BLaER1 (cell line): ENCODE measurements around the gene FGF19.
A peak's percentile ranks its signal among the peaks of the same experiment; 100 is the strongest.

Source experiments
- H3K27ac ChIP-seq: shearing (Covaris generic); formaldehyde crosslinking; 2 replicates; pipeline ENCODE4 v1.8.1; 2022
- H3K27me3 ChIP-seq: shearing (Covaris generic); formaldehyde crosslinking; 2 replicates; pipeline ENCODE4 v1.8.1; 2022
- H3K36me3 ChIP-seq: shearing (Covaris generic); formaldehyde crosslinking; 2 replicates; pipeline ENCODE4 v1.8.1; 2022
- H3K4me1 ChIP-seq: shearing (Covaris generic); formaldehyde crosslinking; 2 replicates; pipeline ENCODE4 v1.8.1; 2022
- H3K4me2 ChIP-seq: shearing (Covaris generic); formaldehyde crosslinking; 2 replicates; pipeline ENCODE4 v1.8.1; 2022
- H3K4me3 ChIP-seq: shearing (Covaris generic); formaldehyde crosslinking; 2 replicates; pipeline ENCODE4 v1.8.1; 2022
- H3K9ac ChIP-seq: shearing (Covaris generic); formaldehyde crosslinking; 2 replicates; pipeline ENCODE4 v1.8.1; 2022
- H3K9me3 ChIP-seq: shearing (Covaris generic); formaldehyde crosslinking; 2 replicates; pipeline ENCODE4 v1.8.1; 2022
- H4K20me1 ChIP-seq: shearing (Covaris generic); formaldehyde crosslinking; 2 replicates; pipeline ENCODE4 v1.8.1; 2022
- Cebpa-rat ChIP-seq: shearing (Covaris generic); IDR thresholded peaks from 2 replicates; pipeline ENCODE4 v1.8.1; 2022

FGF19 gene

GRCh38 chr11:69686856-69687255 is 17.0 kb downstream of the FGF19 start:
- no peak overlapping the region for H3K4me2 ChIP-seq
- H3K4me1 ChIP-seq, result peaks cover 7% of the 10 kb centered on the region; the same call in 1 of the 2 replicates
- H3K27ac ChIP-seq, result no peak overlapping the region
- H3K27me3 ChIP-seq, result 0 out of 2 replicates have a peak, but pooled peaks cover 4% of the 10 kb centered on the region
- no peak overlapping the region for H3K9ac ChIP-seq
- no peaks in the 10 kb centered on the region for H3K36me3 ChIP-seq
- no peak for TF ChIP-seq Cebpa-rat
- no peaks in the 10 kb centered on the region for H4K20me1 ChIP-seq
- H3K4me3 ChIP-seq, result no peak overlapping the region
- no peaks in the 10 kb centered on the region for H3K9me3 ChIP-seq

GRCh38 chr11:69686452-69686851 is 17.4 kb downstream of the FGF19 start:
- TF ChIP-seq Cebpa-rat, result no peak
- H3K9me3 ChIP-seq, result no peaks in the 10 kb centered on the region
- no peak overlapping the region for H3K4me2 ChIP-seq
- H3K4me3 ChIP-seq, result no peak overlapping the region
- H3K27me3 ChIP-seq, result 0 out of 2 replicates have a peak, but pooled peaks cover 4% of the 10 kb centered on the region
- H3K9ac ChIP-seq, result no peak overlapping the region
- no peaks in the 10 kb centered on the region for H4K20me1 ChIP-seq
- H3K27ac ChIP-seq, result no peak overlapping the region
- H3K36me3 ChIP-seq, result no peaks in the 10 kb centered on the region
- H3K4me1 ChIP-seq, result peaks cover 7% of the 10 kb centered on the region; the same call in 1 of the 2 replicates

- Histone ChIP-seq H3K4me3 (no peak overlapping the region), H3K9me3 (no peaks in the 10 kb centered on the region), H3K27me3 (0 out of 2 replicates have a peak, but pooled peaks cover 4% of the 10 kb centered on the region), H4K20me1 (no peaks in the 10 kb centered on the region), H3K27ac (no peak overlapping the region), H3K36me3 (no peaks in the 10 kb centered on the region), H3K4me2 (peak overlapping the region; percentile 66), H3K9ac (no peak overlapping the region), H3K4me1 (peaks cover 7% of the 10 kb centered on the region; the same call in 1 of the 2 replicates)
- no peak for TF ChIP-seq Cebpa-rat
Observed at GRCh38 chr11:69685348-69685747, 18.5 kb downstream of the FGF19 start.

GRCh38 chr11:69684651-69685050 is 19.2 kb downstream of the FGF19 start:
- no peaks in the 10 kb centered on the region for H4K20me1 ChIP-seq
- no peak overlapping the region for H3K9ac ChIP-seq
- no peak overlapping the region for H3K27ac ChIP-seq
- no peaks in the 10 kb centered on the region for H3K36me3 ChIP-seq
- no peak overlapping the region for H3K4me2 ChIP-seq
- no peak for TF ChIP-seq Cebpa-rat
- 0 out of 2 replicates have a peak, but pooled peaks cover 4% of the 10 kb centered on the region for H3K27me3 ChIP-seq
- no peak overlapping the region for H3K4me3 ChIP-seq
- H3K9me3 ChIP-seq, result no peaks in the 10 kb centered on the region
- H3K4me1 ChIP-seq, result peaks cover 7% of the 10 kb centered on the region; the same call in 1 of the 2 replicates

- Histone ChIP-seq H3K4me1 (peaks cover 7% of the 10 kb centered on the region; the same call in 1 of the 2 replicates), H3K9ac (no peak overlapping the region), H3K9me3 (no peaks in the 10 kb centered on the region), H3K4me2 (no peak overlapping the region), H3K27me3 (0 out of 2 replicates have a peak, but pooled peaks cover 4% of the 10 kb centered on the region), H3K36me3 (no peaks in the 10 kb centered on the region), H4K20me1 (no peaks in the 10 kb centered on the region), H3K27ac (no peak overlapping the region), H3K4me3 (no peak overlapping the region)
- TF ChIP-seq Cebpa-rat, result no peak
Observed at GRCh38 chr11:69683764-69684333, 20.0 kb downstream of the FGF19 start.

GRCh38 chr11:69682681-69683326 is 21.0 kb downstream of the FGF19 start:
- Histone ChIP-seq H3K9me3 (no peaks in the 10 kb centered on the region), H3K9ac (0 out of 2 replicates have a peak overlapping the region, but pooled peaks have one; percentile 6), H3K27me3 (0 out of 2 replicates have a peak, but pooled peaks cover 4% of the 10 kb centered on the region), H4K20me1 (no peaks in the 10 kb centered on the region), H3K36me3 (no peaks in the 10 kb centered on the region), H3K27ac (no peak overlapping the region), H3K4me1 (peaks cover 7% of the 10 kb centered on the region; the same call in 1 of the 2 replicates), H3K4me3 (no peak overlapping the region), H3K4me2 (no peak overlapping the region)
- TF ChIP-seq Cebpa-rat, result no peak

- Histone ChIP-seq H3K9me3 (no peaks in the 10 kb centered on the region), H3K4me2 (no peak overlapping the region), H3K27ac (no peak overlapping the region), H3K4me3 (no peak overlapping the region), H3K36me3 (no peaks in the 10 kb centered on the region), H3K27me3 (0 out of 2 replicates have a peak, but pooled peaks cover 4% of the 10 kb centered on the region), H3K9ac (0 out of 2 replicates have a peak overlapping the region, but pooled peaks have one; percentile 6), H4K20me1 (no peaks in the 10 kb centered on the region), H3K4me1 (peaks cover 7% of the 10 kb centered on the region; the same call in 1 of the 2 replicates)
- TF ChIP-seq Cebpa-rat, result no peak
Observed at GRCh38 chr11:69682221-69682620, 21.6 kb downstream of the FGF19 start.

GRCh38 chr11:69680688-69681087 is 23.1 kb downstream of the FGF19 start:
- H3K36me3 ChIP-seq, result no peaks in the 10 kb centered on the region
- peaks cover 4% of the 10 kb centered on the region; the same call in 1 of the 2 replicates for H3K4me1 ChIP-seq
- no peak for TF ChIP-seq Cebpa-rat
- H3K27me3 ChIP-seq, result 0 out of 2 replicates have a peak, but pooled peaks cover 4% of the 10 kb centered on the region
- H3K27ac ChIP-seq, result no peak overlapping the region
- no peaks in the 10 kb centered on the region for H3K9me3 ChIP-seq
- H3K9ac ChIP-seq, result no peak overlapping the region
- H3K4me2 ChIP-seq, result no peak overlapping the region
- no peaks in the 10 kb centered on the region for H4K20me1 ChIP-seq
- H3K4me3 ChIP-seq, result no peak overlapping the region

- Histone ChIP-seq H3K27ac (no peak overlapping the region), H3K4me2 (no peak overlapping the region), H3K4me3 (no peak overlapping the region), H3K36me3 (peaks cover 7% of the 10 kb centered on the region), H3K9me3 (no peaks in the 10 kb centered on the region), H3K9ac (no peak overlapping the region), H3K27me3 (0 out of 2 replicates have a peak, but pooled peaks cover 4% of the 10 kb centered on the region), H4K20me1 (peaks cover 24% of the 10 kb centered on the region), H3K4me1 (peaks cover 24% of the 10 kb centered on the region)
- TF ChIP-seq Cebpa-rat, result no peak
Observed at GRCh38 chr11:69677749-69678148, 26.1 kb downstream of the FGF19 start.
